Activated CD4-positive, CD25-positive, alpha-beta regulatory T cell treated with anti-CD3 and anti-CD28 coated beads, Interleukin-2, amount 50 U/mL, for 16 hours (primary cell): ENCODE measurements around the gene EXOC8.

Experiments
- DNase-seq: peaks from one replicate; pipeline ENCODE4 v3.0.0-alpha.2; 2020; ENCODE audit warnings: low read depth, low spot score

Gene EXOC8, protein sequence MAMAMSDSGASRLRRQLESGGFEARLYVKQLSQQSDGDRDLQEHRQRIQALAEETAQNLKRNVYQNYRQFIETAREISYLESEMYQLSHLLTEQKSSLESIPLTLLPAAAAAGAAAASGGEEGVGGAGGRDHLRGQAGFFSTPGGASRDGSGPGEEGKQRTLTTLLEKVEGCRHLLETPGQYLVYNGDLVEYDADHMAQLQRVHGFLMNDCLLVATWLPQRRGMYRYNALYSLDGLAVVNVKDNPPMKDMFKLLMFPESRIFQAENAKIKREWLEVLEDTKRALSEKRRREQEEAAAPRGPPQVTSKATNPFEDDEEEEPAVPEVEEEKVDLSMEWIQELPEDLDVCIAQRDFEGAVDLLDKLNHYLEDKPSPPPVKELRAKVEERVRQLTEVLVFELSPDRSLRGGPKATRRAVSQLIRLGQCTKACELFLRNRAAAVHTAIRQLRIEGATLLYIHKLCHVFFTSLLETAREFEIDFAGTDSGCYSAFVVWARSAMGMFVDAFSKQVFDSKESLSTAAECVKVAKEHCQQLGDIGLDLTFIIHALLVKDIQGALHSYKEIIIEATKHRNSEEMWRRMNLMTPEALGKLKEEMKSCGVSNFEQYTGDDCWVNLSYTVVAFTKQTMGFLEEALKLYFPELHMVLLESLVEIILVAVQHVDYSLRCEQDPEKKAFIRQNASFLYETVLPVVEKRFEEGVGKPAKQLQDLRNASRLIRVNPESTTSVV

DNA sequence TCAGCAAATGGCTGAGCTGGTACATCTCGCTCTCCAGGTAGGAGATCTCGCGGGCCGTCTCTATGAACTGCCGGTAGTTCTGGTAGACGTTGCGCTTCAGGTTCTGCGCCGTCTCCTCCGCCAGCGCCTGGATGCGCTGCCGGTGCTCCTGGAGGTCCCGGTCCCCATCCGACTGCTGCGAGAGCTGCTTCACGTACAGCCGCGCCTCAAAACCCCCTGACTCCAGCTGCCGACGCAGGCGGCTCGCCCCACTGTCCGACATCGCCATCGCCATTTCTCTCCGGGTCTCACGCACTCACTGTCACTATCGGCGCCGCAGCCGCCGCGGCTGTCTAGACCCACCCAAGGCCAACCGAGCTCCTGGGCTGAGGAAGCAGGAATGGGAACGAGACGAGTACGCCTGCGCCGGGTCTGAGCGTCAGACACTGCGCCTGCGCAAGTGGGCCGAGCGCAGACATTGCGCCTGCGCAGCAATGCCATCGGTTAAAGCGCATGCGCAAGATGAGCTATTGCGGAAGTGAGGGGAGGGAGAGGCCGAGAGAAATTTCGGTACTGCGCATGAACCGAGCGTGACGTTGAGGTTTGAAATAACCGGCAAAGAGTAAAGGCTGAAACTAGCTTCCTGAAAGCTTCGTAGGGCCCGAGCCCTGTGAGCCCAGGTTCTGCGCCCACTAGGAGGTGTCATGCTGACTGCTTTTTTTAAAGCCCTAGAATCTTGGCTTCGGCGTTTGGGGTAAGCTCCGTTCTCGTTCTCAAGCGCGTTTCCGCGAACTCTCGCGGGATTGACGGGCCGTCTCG lies at the start of gene EXOC8:
EXOC8 (minus strand) TSS at position 381 of the 798 bp plus-strand sequence; CDS start at position 274, 107 bp downstream.
- DNase-seq, result peak; percentile 99

DNA sequence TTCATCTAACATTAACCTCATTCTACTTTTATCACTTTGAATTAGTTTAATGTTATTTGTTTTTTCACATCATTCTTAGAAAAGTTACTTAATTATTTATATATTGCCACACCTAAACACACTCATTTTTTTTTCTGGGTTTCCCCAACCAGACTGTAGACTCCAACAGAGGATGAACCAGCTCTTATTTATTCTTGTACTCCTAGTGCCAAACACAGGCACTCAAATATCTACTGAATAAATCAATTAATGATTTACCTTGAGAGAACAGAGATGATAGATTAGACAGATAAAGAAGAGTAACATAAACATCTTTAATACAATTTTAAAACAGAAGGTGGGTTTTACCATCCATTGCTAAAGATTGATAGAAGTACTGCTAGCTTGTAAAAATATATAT lies 48.8 kb upstream of the EXOC8 start:
- DNase-seq, result no peak

- no peak for DNase-seq
These were observed 47.7 kb upstream of the EXOC8 start for GRCh38 chr1:231385416-231385748.

DNA sequence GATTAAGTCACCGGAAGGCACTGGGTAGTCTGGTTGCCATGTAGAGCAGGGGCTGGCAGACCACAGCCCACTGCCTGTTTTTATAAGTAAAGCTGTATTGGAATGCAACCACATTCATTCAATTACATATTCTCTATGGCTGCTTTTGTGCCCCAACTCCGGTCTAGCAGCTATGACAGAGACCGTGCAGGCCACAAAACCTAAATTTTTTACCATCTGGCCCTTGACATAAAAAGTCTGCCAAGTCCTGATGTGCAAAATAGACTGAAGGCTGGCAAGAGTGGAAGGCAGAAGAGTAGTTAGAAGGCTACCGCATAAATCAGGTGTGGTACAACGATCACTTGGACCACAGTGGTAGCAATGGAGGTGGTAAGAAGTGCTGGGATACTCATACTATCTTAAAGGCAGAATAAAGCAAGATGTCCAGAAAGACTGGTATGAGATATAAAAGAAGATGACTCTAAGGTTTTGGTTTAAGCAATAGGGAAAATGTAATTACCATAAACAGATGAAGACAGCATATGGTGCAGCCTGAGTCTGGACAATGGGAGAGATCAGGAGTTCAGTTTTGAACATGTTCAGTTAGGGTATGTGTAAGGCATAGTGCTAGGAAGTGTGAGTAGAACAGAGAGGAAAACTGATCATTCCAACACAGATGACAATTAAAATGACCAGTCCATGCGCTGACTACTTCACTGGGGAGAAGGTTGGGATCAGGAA lies 47.2 kb upstream of the EXOC8 start:
- DNase-seq, result no peak

- no peak for DNase-seq
These were observed 45.7 kb upstream of the EXOC8 start for GRCh38 chr1:231383159-231383860.

GRCh38 chr1:231382426-231382825 lies 44.8 kb upstream of the EXOC8 start:
- DNase-seq, result no peak

GRCh38 chr1:231381729-231382128 lies 44.1 kb upstream of the EXOC8 start:
- DNase-seq, result no peak

- no peak for DNase-seq
These were observed 39.4 kb upstream of the EXOC8 start for GRCh38 chr1:231376875-231377549.

DNA sequence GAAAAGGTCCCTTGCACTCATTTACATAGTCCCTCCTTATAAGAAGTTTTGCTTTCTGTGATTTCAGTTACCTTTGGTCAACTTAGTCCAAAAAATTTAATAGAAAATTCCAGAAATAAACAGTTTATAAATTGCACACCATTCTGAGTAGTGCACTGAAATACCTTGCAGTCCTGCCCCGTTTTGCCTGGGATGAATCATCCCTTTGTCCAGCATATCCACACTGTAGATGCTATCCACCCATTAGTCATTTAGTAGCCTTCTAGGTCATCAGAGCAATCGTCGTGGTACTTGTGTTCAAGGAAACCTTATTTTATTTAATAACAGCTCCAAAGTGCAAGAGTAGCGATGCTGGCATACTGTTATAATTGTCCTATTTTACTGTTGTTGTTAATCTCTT lies 38.4 kb upstream of the EXOC8 start:
- DNase-seq, result no peak

DNA sequence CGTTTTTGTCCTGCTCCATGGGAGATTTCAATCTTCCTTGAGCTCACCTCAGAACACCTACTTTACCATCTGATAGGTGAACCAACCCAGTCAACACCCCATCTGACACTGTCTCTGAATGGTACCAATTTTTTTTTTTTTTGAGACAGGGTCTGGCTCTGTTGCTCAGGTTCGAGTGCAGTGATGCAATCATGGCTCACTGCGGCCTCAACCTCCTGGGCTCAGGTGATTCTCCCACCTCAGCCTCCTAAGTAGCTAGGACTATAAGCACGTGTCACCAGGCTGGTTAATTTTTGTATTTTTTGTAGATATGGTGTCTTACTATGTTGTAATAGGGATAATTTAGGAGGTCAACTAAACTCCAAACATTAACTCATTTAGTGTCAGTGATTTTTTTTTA lies 36.7 kb upstream of the EXOC8 start:
- DNase-seq, result no peak

- DNase-seq, result no peak
These were observed 34.8 kb upstream of the EXOC8 start for GRCh38 chr1:231372501-231372900.

- no peak for DNase-seq
These were observed 31.6 kb upstream of the EXOC8 start for GRCh38 chr1:231369282-231369681.

DNA sequence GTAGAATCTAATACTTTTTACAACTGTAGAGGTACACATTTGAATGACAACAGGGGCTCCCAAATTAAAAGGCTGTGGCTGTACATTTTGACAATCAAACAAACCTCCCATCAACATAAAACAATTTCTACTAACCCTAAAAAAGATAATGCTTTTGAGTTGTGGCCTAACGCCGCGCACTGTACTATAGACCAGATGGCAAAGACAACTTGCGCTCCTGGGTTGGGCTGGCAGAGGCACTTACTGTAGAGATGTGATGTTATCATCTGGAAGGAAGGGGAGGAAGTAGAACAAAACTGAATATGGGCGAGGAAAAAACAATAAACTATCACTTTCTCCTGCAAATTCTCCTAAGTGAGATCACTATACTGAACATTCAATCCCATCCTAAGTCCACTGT lies 26.5 kb upstream of the EXOC8 start:
- no peak for DNase-seq

DNA sequence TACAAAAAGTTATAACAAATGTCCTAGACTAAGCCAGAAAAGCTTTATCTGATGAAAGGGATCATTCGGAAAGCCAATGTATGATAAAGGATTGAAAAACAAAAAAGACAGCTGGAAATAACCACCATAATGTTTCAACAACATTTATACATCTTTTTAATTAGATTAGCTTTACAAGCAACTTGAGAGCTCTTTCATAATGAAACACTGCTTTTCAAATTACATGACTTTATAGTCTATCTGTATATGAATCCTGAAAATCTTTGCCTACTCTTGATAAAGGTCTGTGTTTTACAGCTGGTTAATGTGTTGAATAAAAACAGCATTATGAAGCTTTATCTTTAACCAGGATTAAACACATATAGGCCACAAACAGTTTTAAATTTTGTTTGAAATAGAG lies 26.0 kb upstream of the EXOC8 start:
- DNase-seq, result no peak

DNA sequence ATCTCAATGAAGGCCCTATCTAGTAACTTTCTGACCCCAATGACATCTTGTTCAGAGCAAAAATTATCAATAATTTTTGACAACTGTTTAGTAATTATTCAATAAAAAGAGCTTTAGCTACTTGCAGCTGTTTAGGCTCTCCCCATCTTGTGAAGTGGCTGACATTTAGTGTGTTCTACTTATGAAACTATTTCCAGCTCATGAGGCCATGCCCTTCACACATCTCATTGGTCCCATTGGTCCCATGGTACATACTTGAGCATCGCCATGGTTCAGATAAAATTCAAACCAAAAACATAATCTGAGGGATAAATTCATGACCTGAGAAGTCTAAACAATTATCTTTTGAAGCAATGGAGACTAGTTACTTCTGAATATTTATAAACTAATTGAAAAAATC lies 24.7 kb upstream of the EXOC8 start:
- DNase-seq, result no peak

DNA sequence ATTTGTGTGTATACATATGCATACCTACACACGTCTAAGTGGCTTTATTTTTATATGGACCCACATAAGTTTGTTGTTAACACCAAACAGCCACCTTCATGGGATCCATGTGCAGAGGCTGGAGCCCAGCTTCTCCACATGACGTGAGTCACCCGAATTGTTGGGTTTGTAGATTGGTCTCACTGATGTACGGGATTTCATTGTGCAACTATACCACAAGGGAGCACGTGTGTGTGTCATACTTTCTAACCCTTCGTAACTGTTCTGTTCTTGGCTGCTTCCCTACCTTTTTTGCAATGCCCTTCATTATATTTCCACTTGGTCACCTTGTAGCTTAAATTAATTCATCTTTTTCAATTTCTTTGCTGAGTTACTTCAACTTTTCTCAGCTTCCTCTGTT lies 21.5 kb upstream of the EXOC8 start:
- no peak for DNase-seq

- DNase-seq, result no peak
These were observed 20.2 kb upstream of the EXOC8 start for GRCh38 chr1:231357831-231358354.

DNA sequence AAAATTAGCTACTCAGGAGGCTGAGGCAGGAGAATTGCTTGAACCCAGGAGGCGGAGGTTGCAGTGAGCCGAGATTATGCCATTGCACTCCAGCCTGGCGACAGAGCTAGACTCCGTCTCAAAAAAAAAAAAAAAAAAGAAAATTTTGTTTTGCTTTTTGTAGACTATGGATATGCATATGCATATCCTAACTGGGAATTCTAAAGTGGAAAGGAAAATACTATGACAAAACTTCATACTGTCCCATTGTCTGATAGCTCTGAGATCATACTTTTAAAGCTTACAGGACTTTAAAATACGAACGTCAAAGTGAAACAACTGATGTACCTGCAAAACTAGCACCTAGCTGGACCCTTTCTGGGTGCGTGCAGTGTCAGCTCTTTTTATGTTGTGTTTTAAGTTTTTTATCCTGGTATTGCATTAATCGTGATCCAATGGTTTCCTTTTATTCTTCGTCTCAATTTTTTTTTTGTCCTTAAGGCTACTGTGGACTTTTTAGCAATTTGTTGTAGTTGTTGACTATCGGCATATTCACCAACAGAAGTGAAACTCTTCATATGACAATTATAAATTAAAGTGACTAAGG lies 19.6 kb upstream of the EXOC8 start:
- no peak for DNase-seq

DNA sequence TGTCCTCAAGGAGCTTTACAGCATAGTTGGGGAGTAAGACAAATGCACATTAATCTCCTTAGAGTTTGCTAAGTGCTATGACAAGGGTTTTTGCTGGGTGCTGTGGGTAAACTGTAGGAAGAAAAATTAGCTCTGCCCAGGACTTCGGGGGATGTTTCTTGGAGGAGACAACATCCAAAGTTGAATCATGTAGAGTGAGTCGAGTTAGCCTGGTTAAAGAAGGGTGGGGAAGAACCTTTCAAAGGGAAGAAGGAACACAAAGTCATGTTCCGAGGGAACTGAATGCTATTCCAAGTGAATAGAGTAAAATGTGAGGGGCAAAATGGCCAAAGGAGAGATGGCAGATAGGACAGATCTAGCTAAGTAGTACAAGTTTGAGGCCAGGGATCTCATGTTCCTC lies 17.5 kb upstream of the EXOC8 start:
- DNase-seq, result no peak
